Measurements from ENCODE around the gene GRK4.

DNA sequence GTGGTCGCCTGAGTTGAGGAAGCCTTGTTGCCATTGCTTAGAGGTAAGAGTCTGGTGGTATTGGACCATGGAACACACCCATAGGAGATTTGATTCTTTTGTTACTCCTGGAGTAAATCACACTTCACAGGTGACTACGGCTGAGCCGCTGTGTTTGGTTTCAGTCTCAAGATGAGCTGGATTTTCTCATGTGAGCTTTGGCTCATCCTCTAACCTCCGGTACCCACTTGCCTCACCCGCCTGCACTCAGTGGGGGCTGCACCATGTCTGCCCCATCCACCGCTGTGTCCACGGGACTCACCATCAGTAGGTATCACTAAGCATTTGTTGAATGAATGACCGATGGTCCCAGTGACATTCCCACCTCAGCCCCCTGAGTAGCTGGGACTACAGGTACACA is 58.3 kb downstream of the GRK4 start:
- TF ChIP-seq, protein P1, sequence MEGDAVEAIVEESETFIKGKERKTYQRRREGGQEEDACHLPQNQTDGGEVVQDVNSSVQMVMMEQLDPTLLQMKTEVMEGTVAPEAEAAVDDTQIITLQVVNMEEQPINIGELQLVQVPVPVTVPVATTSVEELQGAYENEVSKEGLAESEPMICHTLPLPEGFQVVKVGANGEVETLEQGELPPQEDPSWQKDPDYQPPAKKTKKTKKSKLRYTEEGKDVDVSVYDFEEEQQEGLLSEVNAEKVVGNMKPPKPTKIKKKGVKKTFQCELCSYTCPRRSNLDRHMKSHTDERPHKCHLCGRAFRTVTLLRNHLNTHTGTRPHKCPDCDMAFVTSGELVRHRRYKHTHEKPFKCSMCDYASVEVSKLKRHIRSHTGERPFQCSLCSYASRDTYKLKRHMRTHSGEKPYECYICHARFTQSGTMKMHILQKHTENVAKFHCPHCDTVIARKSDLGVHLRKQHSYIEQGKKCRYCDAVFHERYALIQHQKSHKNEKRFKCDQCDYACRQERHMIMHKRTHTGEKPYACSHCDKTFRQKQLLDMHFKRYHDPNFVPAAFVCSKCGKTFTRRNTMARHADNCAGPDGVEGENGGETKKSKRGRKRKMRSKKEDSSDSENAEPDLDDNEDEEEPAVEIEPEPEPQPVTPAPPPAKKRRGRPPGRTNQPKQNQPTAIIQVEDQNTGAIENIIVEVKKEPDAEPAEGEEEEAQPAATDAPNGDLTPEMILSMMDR (conservative IDR thresholded peaks at IDR 0.05; ENCODE audit: low read depth, low read length), result no peak
- no peak for TF ChIP-seq EZH2 (IDR thresholded peaks at IDR 0.05; ENCODE audit: low read length, unreplicated experiment)

Measured in PC-3 (cell line).